Neural cell (in vitro differentiated cells): Measurements from ENCODE around the gene PSMB1. TPM values are rescaled to one million over a fixed set of nuclear protein-coding genes. Genes with fewer than 3 reads are reported as not detected.
A peak's percentile ranks its signal among the peaks of the same experiment; 100 is the strongest.

ENCODE experiments used
- H2AFZ ChIP-seq: fragments of 200-600, 300-800 bp; sonication (generic), shearing (Covaris generic); 2 replicates; pipeline ENCODE4 v1.6.0; 2014; ENCODE audit warnings: low read depth, mild to moderate bottlenecking, antibody characterized with exemption, low read length, moderate library complexity
- H3F3A ChIP-seq: fragments of 200-600 bp; shearing (Covaris generic); 2 replicates; pipeline ENCODE4 v1.6.1; 2016; ENCODE audit warnings: mild to moderate bottlenecking, moderate library complexity, mixed read lengths, antibody characterized with exemption, low read length; ENCODE audit not compliant: insufficient read depth, poor library complexity, severe bottlenecking
- H3K27ac ChIP-seq: fragments of 200-600, 300-800 bp; sonication (generic), shearing (Covaris generic); 2 replicates; pipeline ENCODE4 v1.5.1; 2014; ENCODE audit warnings: mild to moderate bottlenecking, low read length, moderate library complexity
- H3K27me3 ChIP-seq: fragments of 300-800, 200-600 bp; sonication (generic), shearing (Covaris generic); 2 replicates; pipeline ENCODE4 v1.6.0; 2014; ENCODE audit warnings: mild to moderate bottlenecking, low read depth, low read length, moderate library complexity; ENCODE audit not compliant: insufficient read depth
- H3K36me3 ChIP-seq: fragments of 300-800, 200-600 bp; sonication (generic), shearing (Covaris generic); 2 replicates; pipeline ENCODE4 v1.5.1; 2014; ENCODE audit warnings: mild to moderate bottlenecking, antibody characterized with exemption, low read length, moderate library complexity; ENCODE audit not compliant: insufficient read depth
- H3K4me2 ChIP-seq: fragments of 300-800, 200-600 bp; sonication (generic), shearing (Covaris generic); 2 replicates; pipeline ENCODE4 v1.6.0; 2014; ENCODE audit warnings: mild to moderate bottlenecking, low read length
- H3K4me3 ChIP-seq: fragments of 300-800, 200-600 bp; sonication (generic), shearing (Covaris generic); 2 replicates; pipeline ENCODE4 v1.5.1; 2014; ENCODE audit warnings: mild to moderate bottlenecking, low read length, moderate library complexity
- H3K79me2 ChIP-seq: fragments of 200-600 bp; shearing (Covaris generic); replicated peaks from 2 replicates; pipeline ENCODE4 v1.6.0; 2014; ENCODE audit warnings: mild to moderate bottlenecking, low read length, moderate library complexity; ENCODE audit not compliant: insufficient read depth
- H3K9ac ChIP-seq: fragments of 300-800, 200-600 bp; sonication (generic), shearing (Covaris generic); 2 replicates; pipeline ENCODE4 v1.6.1; 2016; ENCODE audit warnings: mild to moderate bottlenecking, low read length, mixed read lengths
- H3K9me2 ChIP-seq: fragments of 200-600 bp; shearing (Covaris generic); 2 replicates; pipeline ENCODE4 v1.6.1; 2016; ENCODE audit warnings: mild to moderate bottlenecking, low read length, mixed read lengths; ENCODE audit not compliant: insufficient read depth
- H3K9me3 ChIP-seq: fragments of 200-600, 300-800 bp; sonication (generic), shearing (Covaris generic); 2 replicates; pipeline ENCODE4 v1.6.1; 2016; ENCODE audit warnings: mild to moderate bottlenecking, mixed run types, low read length, moderate library complexity, mixed read lengths
- H4K20me1 ChIP-seq: fragments of 200-600 bp; shearing (Covaris generic); 2 replicates; pipeline ENCODE4 v1.6.1; 2016; ENCODE audit warnings: mild to moderate bottlenecking, mixed run types; ENCODE audit not compliant: insufficient read depth
- CTCF ChIP-seq: fragments of 450-650 bp; IDR thresholded peaks from 2 replicates; pipeline ENCODE4 v1.5.1; 2014; ENCODE audit warnings: antibody characterized with exemption, mild to moderate bottlenecking, moderate library complexity; ENCODE audit not compliant: poor library complexity, severe bottlenecking
- EP300 ChIP-seq: fragments of 450-650 bp; conservative IDR thresholded peaks from 2 replicates; pipeline ENCODE4 v1.6.1; 2014; ENCODE audit warnings: antibody characterized with exemption, mild to moderate bottlenecking, moderate library complexity; ENCODE audit not compliant: poor library complexity, severe bottlenecking
- EZH2 ChIP-seq: fragments of 200-600, 300-800 bp; shearing (Covaris generic), sonication (generic); IDR thresholded peaks from 2 replicates; pipeline ENCODE4 v1.6.1; 2014; ENCODE audit warnings: antibody characterized with exemption, low read length, borderline replicate concordance, mild to moderate bottlenecking; ENCODE audit not compliant: insufficient read depth, poor library complexity, severe bottlenecking
- MXI1 ChIP-seq: fragments of 450-650 bp; conservative IDR thresholded peaks from 2 replicates; pipeline ENCODE4 v1.6.1; 2014; ENCODE audit warnings: antibody characterized with exemption, mild to moderate bottlenecking; ENCODE audit not compliant: poor library complexity, severe bottlenecking
- POLR2AphosphoS5 ChIP-seq: IDR thresholded peaks from 2 replicates; pipeline ENCODE4 v1.6.1; 2012
- RAD21 ChIP-seq: fragments of 450-650 bp; conservative IDR thresholded peaks from 2 replicates; pipeline ENCODE4 v1.6.1; 2014; ENCODE audit warnings: antibody characterized with exemption, mild to moderate bottlenecking, moderate library complexity
- SMC3 ChIP-seq: fragments of 450-650 bp; conservative IDR thresholded peaks from 2 replicates; pipeline ENCODE4 v1.6.1; 2014; ENCODE audit warnings: antibody characterized with exemption, mild to moderate bottlenecking, moderate library complexity; ENCODE audit not compliant: poor library complexity
- TAF1 ChIP-seq: IDR thresholded peaks from 2 replicates; pipeline ENCODE4 v1.6.1; 2012; ENCODE audit warnings: low read depth
- polyA plus RNA-seq: library from polyadenylated mRNA; depleted of rRNA; stranded (reverse); fragments of >200 nt; gene quantifications from 2 replicates; pipeline ENCODE4 v1.2.3, GENCODE V29; 2014
- TF ChIP-seq, protein P1 (sequence below): IDR thresholded peaks from 2 replicates; pipeline ENCODE4 v1.6.1; 2012; ENCODE audit warnings: borderline replicate concordance

Gene PSMB1
- polyA plus RNA-seq, 1 donor from 2014 or later, result 365 TPM

GRCh38 chr6:170561555-170561954 lies 8.4 kb upstream of the PSMB1 start:
- Histone ChIP-seq H3K9me2 (no peaks in the 10 kb centered on the region), H3K27ac (no peak overlapping the region), H3K36me3 (peaks cover 4% of the 10 kb centered on the region), H3K79me2 (peaks cover 7% of the 10 kb centered on the region), H3F3A (no peaks in the 10 kb centered on the region), H3K27me3 (no peaks in the 10 kb centered on the region), H3K4me2 (no peak overlapping the region), H3K9me3 (no peaks in the 10 kb centered on the region), H2AFZ (no peak overlapping the region), H4K20me1 (no peaks in the 10 kb centered on the region), H3K4me3 (no peak overlapping the region), H3K9ac (no peak overlapping the region)
- TF ChIP-seq POLR2AphosphoS5 (no peak), EP300 (no peak), RAD21 (no peak), EZH2 (no peak), SMC3 (no peak), MXI1 (no peak), CTCF (no peak), TAF1 (no peak)
- TF ChIP-seq, protein P1, sequence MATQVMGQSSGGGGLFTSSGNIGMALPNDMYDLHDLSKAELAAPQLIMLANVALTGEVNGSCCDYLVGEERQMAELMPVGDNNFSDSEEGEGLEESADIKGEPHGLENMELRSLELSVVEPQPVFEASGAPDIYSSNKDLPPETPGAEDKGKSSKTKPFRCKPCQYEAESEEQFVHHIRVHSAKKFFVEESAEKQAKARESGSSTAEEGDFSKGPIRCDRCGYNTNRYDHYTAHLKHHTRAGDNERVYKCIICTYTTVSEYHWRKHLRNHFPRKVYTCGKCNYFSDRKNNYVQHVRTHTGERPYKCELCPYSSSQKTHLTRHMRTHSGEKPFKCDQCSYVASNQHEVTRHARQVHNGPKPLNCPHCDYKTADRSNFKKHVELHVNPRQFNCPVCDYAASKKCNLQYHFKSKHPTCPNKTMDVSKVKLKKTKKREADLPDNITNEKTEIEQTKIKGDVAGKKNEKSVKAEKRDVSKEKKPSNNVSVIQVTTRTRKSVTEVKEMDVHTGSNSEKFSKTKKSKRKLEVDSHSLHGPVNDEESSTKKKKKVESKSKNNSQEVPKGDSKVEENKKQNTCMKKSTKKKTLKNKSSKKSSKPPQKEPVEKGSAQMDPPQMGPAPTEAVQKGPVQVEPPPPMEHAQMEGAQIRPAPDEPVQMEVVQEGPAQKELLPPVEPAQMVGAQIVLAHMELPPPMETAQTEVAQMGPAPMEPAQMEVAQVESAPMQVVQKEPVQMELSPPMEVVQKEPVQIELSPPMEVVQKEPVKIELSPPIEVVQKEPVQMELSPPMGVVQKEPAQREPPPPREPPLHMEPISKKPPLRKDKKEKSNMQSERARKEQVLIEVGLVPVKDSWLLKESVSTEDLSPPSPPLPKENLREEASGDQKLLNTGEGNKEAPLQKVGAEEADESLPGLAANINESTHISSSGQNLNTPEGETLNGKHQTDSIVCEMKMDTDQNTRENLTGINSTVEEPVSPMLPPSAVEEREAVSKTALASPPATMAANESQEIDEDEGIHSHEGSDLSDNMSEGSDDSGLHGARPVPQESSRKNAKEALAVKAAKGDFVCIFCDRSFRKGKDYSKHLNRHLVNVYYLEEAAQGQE, result no peak

DNA sequence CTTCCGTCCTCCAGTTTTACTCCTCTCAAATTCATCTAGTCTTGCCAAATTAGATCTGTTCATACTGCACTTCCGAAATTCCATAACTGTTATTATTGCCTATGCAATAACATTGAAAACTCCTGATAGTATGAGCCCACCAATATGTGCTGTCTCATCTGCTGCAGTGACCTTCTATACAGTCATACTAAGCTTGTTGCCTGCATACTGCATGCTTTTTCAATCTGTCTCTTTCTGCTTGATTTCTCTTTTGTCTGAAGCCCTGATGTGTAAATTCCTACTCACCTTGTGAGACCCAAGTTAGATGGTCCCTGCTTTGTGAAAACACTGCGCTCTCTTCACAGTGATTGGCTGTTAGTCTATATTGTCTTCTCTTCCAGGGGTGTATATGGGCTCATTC lies 2.2 kb upstream of the PSMB1 start:
- TF ChIP-seq EP300 (no peak), TAF1 (no peak), EZH2 (no peak), POLR2AphosphoS5 (no peak)
- TF ChIP-seq, protein P1, result no peak
- peaks cover 56% of the 10 kb centered on the region for H3K79me2 ChIP-seq
- H3K4me2 ChIP-seq, result peak overlapping the region; percentile 86
- H3K27me3 ChIP-seq, result no peaks in the 10 kb centered on the region
- no peaks in the 10 kb centered on the region for H3K36me3 ChIP-seq
- H3K9me2 ChIP-seq, result no peaks in the 10 kb centered on the region
- H4K20me1 ChIP-seq, result no peaks in the 10 kb centered on the region
- H3K27ac ChIP-seq, result no peak overlapping the region
- no peaks in the 10 kb centered on the region for H3K9me3 ChIP-seq
- peak overlapping the region; percentile 86 for H3K4me3 ChIP-seq
- peak overlapping the region; percentile 89 for H3K9ac ChIP-seq
- no peak overlapping the region for H2AFZ ChIP-seq
- no peaks in the 10 kb centered on the region for H3F3A ChIP-seq
